Measurements from ENCODE around the gene SNRNP48.

DNA sequence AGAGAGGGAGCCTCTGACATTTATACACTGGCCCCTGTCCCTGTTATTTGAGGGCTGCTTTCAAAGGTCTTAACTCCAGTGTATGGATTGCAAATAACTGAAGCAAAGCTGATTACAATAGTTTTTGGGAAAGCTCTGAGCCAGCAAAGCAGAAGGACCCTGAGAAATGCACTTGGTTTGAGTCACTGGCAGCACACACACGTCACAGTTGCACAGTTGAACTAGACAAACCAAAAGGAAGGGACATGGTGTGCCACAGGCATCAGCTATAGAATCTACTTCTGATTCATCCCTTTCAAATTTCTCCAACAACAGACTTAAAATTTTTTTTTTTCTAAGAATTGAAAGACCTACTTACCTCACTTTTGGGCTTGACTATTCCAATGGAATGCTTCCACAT, 56.4 kb downstream of the SNRNP48 start:
- TF ChIP-seq, protein P1, sequence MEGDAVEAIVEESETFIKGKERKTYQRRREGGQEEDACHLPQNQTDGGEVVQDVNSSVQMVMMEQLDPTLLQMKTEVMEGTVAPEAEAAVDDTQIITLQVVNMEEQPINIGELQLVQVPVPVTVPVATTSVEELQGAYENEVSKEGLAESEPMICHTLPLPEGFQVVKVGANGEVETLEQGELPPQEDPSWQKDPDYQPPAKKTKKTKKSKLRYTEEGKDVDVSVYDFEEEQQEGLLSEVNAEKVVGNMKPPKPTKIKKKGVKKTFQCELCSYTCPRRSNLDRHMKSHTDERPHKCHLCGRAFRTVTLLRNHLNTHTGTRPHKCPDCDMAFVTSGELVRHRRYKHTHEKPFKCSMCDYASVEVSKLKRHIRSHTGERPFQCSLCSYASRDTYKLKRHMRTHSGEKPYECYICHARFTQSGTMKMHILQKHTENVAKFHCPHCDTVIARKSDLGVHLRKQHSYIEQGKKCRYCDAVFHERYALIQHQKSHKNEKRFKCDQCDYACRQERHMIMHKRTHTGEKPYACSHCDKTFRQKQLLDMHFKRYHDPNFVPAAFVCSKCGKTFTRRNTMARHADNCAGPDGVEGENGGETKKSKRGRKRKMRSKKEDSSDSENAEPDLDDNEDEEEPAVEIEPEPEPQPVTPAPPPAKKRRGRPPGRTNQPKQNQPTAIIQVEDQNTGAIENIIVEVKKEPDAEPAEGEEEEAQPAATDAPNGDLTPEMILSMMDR (conservative IDR thresholded peaks at IDR 0.05; ENCODE audit: low read depth, low read length): no peak
- TF ChIP-seq EZH2 (IDR thresholded peaks at IDR 0.05; ENCODE audit: borderline replicate concordance, low read depth, low read length, poor library complexity, severe bottlenecking): no peak
